Pancreas (tissue), 10 donors: ENCODE measurements around the gene LAYN. TPM values are rescaled to one million over a fixed set of nuclear protein-coding genes. Genes with fewer than 3 reads are reported as not detected.

ENCODE experiments used
- ATAC-seq, 4 donors: fragments of 200-7000 bp; cut with Tn5 transposase; one replicate each; pipeline versions ENCODE4 v1.8.0 to v1.9.1; 2020; ENCODE audit warnings: mild to moderate bottlenecking in 4 of 4, moderate library complexity in 4 of 4
- DNase-seq, 6 donors: peaks; one replicate each; pipeline ENCODE4 v3.0.0-alpha.2; 2020
- FAIRE-seq: peaks from 2 replicates; lab custom pipeline; 2012; peaks lifted over from hg19 to GRCh38; lab: Jason Lieb, UNC
- H3K27ac ChIP-seq, 4 donors: fragments of 200-600 bp; sonication (generic); 1 replicate in 3 of 4; 2 replicates in 1 of 4; pipeline versions ENCODE4 v1.5.0 to v1.8.0; 2020
- H3K27me3 ChIP-seq, 4 donors: fragments of 200-600 bp; one replicate each; pipeline ENCODE4 v1.8.0; 2021
- H3K36me3 ChIP-seq, 3 donors: fragments of 200-600 bp; sonication (generic) in 1 of 3; one replicate each; pipeline versions ENCODE4 v1.5.0 to v1.8.0; 2020 to 2021
- H3K4me1 ChIP-seq, 3 donors: fragments of 200-600 bp; one replicate each; pipeline ENCODE4 v1.8.0; 2021
- H3K4me3 ChIP-seq, 4 donors: fragments of 200-600 bp; sonication (generic) in 2 of 4; one replicate each; pipeline versions ENCODE4 v1.5.0 to v1.8.0; 2020 to 2021
- H3K9me3 ChIP-seq, 4 donors: fragments of 200-600 bp; one replicate each; pipeline ENCODE4 v1.8.0; 2021
- CTCF ChIP-seq, 4 donors: fragments of 200-600 bp; sonication (generic) in 3 of 4; IDR thresholded peaks; one replicate each; pipeline versions ENCODE4 v1.5.0 to v1.8.0; 2021; ENCODE audit warnings: antibody characterized with exemption in 4 of 4
- WGBS, 2 donors: extraction: QIAGEN DNeasy Blood & Tissue Kit; methylation state at CpG; one replicate each; pipeline ENCODE4 v1.1.7; 2013; 5-methylcytosine and 5-hydroxymethylcytosine counted together
- intact Hi-C, 3 donors: fragments of 100-400 bp; cut with DNase I; formaldehyde crosslinking; loops; one replicate each; pipeline versions ENCODE4 v1.11.1 to v1.14.2; 2022
- polyA plus RNA-seq, 2 donors: library from polyadenylated mRNA; stranded (reverse); fragments of 200-250 nt; gene quantifications; one replicate each; pipeline ENCODE4 v1.2.3, GENCODE V29; 2013
- total RNA-seq, 6 donors: library from RNA; stranded (reverse); fragmentation: NEBNext Ultra II Directional in 4 of 6; extraction: Animal tissue kit (Norgen Biotek cat#: 25700) in 4 of 6; gene quantifications; one replicate each; pipeline versions ENCODE4 v1.2.1 to v1.2.4, GENCODE V29; 2021 to 2023
- donor health status: healthy with polysubstance abuse.
- donor health status: DM: no; HTN: no; CAD: no; lungs with moderate emphysema.
- donor health status: DM: no; HTN: no; CAD: no.
- donor health status: control.
- donor health status: control.
- donor health status: Bipolar disorder and iron deficiency.
- donor health status: DM: yes; HTN: yes; CAD: no.
- donor health status: DM: no; HTN: no; CAD: no.
- donor health status: DM: no; HTN: no; CAD: no.
- donor health status: DM: yes; HTN: yes; CAD: no.

Gene LAYN
- total and polyA plus RNA-seq, 8 donors, result 0.44 to 3.2 (median 1.1) TPM

GRCh38 chr11:111561791-111562325 is 21.3 kb downstream of the LAYN start:
- H3K4me3 ChIP-seq, result no peak overlapping the region
- peaks cover 0 to 3% (median 0%) of the 10 kb centered on the region in 3 donors for H3K4me1 ChIP-seq
- DNase-seq (no peak), ATAC-seq (peak in 3 of 4 donors; percentile 37 to 42 (median 39)), FAIRE-seq (no peak)
- TF ChIP-seq CTCF (IDR thresholded peaks at IDR 0.05), result no peak
- H3K9me3 ChIP-seq, result no peaks in the 10 kb centered on the region
- no peaks in the 10 kb centered on the region for H3K27me3 ChIP-seq
- H3K27ac ChIP-seq, result no peak overlapping the region
- intact Hi-C loops, result loop anchor here in 1 of 3 donors (10.0 kb wide), 1 partner anchor 283 kb away; no protein-coding TSS in a partner anchor
- WGBS, 2 donors, result 43 to 62% methylated on average over 3 of the region's 3 CpGs
- H3K36me3 ChIP-seq, result no peaks in the 10 kb centered on the region

GRCh38 chr11:111562692-111563389 is 22.3 kb downstream of the LAYN start:
- FAIRE-seq (no peak), ATAC-seq (no peak), DNase-seq (no peak)
- Histone ChIP-seq H3K9me3 (no peaks in the 10 kb centered on the region), H3K4me1 (peaks cover 0 to 3% (median 0%) of the 10 kb centered on the region in 3 donors), H3K27me3 (no peaks in the 10 kb centered on the region), H3K27ac (no peak overlapping the region), H3K4me3 (no peak overlapping the region), H3K36me3 (no peaks in the 10 kb centered on the region)
- WGBS, 2 donors, result 77 to 87% methylated on average over 10 of the region's 10 CpGs
- intact Hi-C loops, result loop anchor here in 1 of 3 donors (10.0 kb wide), 1 partner anchor 282 kb away; no protein-coding TSS in a partner anchor
- no peak for TF ChIP-seq CTCF (IDR thresholded peaks at IDR 0.05)

- Histone ChIP-seq H3K27ac (no peak overlapping the region), H3K4me3 (no peak overlapping the region), H3K36me3 (no peaks in the 10 kb centered on the region), H3K9me3 (no peaks in the 10 kb centered on the region), H3K27me3 (no peaks in the 10 kb centered on the region), H3K4me1 (peaks cover 0 to 3% (median 0%) of the 10 kb centered on the region in 3 donors)
- DNase-seq (peak in 4 of 6 donors; percentile 43 to 76 (median 52)), FAIRE-seq (peak; percentile 93), ATAC-seq (peak; percentile 62 to 82 (median 82))
- WGBS, 2 donors, result 58 to 62% methylated on average over 4 of the region's 4 CpGs
- intact Hi-C loops, result loop anchor here in 1 of 3 donors (10.0 kb wide), 1 partner anchor 280 kb away; no protein-coding TSS in a partner anchor
- peak; percentile 83 to 89 (median 88) for TF ChIP-seq CTCF (IDR thresholded peaks at IDR 0.05)
Measured at GRCh38 chr11:111565114-111565720, 24.7 kb downstream of the LAYN start.

DNA sequence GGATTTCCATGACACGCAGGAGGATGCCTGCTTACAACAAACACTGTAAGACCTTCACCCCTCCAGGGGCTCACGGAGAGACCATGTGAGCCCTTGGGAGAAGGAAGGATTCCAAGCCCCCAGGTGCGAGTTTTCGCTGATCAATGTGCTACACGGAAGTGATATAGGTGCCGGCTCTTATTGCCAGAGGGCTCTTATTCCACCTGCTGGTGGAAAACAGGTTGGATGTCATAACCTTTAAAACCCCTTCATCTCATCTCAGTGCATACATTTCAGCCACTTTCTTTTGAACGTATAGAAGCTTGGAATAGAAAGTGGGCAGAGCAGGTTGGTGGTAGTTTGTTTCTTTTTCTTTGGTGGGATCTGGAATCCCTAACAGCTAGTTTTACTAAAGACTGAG is 25.8 kb downstream of the LAYN start:
- Histone ChIP-seq H3K4me1 (peaks cover 0 to 2% (median 0%) of the 10 kb centered on the region in 3 donors), H3K4me3 (no peak overlapping the region), H3K27me3 (no peaks in the 10 kb centered on the region), H3K27ac (no peak overlapping the region), H3K36me3 (no peaks in the 10 kb centered on the region), H3K9me3 (no peaks in the 10 kb centered on the region)
- WGBS, 2 donors, result 47% methylated on average over 7 of the region's 7 CpGs
- no peak for FAIRE-seq
- intact Hi-C loops, result loop anchor here in 1 of 3 donors (10.0 kb wide), 1 partner anchor 278 kb away; no protein-coding TSS in a partner anchor
- ATAC-seq, result peak in 3 of 4 donors; percentile 37 to 47 (median 40)
- DNase-seq, result peak in 1 of 6 donors; percentile 22
- TF ChIP-seq CTCF (IDR thresholded peaks at IDR 0.05), result no peak
